ENCODE results near the gene ASTN1. TPM values are rescaled to one million over a fixed set of nuclear protein-coding genes. Genes with fewer than 3 reads are reported as not detected.

The ASTN1 gene
- total RNA-seq, 1 experiment from 2014 or later: 4.1 TPM

GRCh38 chr1:176841238-176841637 is 323.3 kb downstream of the ASTN1 start:
- DNase-seq (ENCODE audit: low read depth): no peak
- in situ Hi-C loops (cut with HindIII; ENCODE audit: low pct_unique_long_range_greater_than_20kb, low sequenced_read_pairs): no loop called here

DNA sequence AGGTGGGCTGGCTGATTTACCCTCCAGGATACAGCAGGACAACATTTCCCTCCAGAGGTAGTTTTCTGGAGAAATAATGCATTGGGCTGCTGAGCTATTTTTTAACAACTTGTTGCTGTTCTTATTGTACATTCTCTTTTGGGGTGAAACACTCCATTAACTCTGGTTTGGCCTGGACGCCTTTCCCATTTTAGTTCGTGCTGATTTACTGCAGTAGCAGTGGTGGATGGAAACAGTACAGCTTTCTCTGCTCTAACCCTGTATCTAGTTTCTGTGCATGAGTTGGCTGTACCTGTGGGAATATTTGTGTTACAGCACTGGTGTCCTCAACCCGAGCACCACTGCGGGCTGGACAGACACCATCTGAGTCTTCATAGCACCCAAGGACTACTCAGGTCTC is 325.3 kb downstream of the ASTN1 start:
- DNase-seq (ENCODE audit: low read depth): no peak
- in situ Hi-C loops (cut with HindIII; ENCODE audit: low pct_unique_long_range_greater_than_20kb, low sequenced_read_pairs): no loop called here

DNA sequence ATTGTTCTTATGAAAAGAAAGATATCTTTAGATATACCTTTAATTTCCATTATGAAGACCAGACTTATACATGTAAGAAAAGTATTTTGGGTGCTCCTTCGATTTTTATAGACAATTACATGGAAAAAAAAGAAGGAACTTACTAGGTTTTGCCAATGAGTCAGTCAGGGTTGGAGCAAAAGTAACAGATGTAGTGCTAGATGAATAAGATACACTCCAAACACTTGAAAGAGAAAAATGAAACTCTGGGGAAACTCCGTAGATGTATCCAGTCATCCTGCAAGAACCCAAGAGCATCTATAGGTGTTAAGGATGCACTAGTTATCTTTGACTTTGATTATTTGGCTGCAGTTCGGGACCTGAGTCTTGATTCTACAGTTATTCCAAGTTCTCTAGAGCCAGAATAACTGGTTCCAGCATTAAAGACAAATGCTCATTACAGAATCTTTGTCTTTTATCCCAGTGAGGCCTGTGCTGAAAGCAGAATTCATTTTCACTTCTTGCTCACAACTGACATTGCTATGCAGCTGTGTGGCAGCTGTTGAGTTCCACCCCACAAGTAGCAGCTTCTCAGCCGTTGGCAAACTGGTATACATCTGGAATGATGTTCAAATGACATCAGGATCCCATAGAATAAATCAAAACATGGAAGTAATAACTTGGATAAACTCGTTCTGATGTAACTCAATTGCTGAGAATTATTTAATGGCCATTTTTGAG is 326.1 kb downstream of the ASTN1 start:
- DNase-seq (ENCODE audit: low read depth): no peak
- in situ Hi-C loops (cut with HindIII; ENCODE audit: low pct_unique_long_range_greater_than_20kb, low sequenced_read_pairs): no loop called here

- in situ Hi-C loops (cut with HindIII; ENCODE audit: low pct_unique_long_range_greater_than_20kb, low sequenced_read_pairs): no loop called here
Measured at GRCh38 chr1:176837708-176838107, 326.8 kb downstream of the ASTN1 start.

DNA sequence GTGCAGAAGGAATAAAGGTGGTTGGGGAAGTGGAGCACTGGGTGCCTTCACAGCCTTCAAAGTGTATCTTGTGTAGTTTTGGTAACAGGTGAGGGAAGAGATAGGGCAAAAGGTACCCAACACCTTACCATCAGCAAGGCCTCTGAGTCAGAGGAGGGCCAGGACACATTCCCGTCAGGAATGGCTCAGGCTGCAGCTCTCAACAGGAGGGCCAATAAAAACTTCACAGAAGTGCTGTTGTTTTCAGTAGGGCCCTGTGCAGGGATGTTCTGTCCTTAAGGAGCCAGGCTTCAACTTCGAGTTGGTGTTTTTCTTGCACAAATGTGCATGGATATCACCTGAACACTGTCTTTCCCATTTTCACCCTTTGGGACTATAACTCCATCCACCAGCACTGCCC is 333.4 kb downstream of the ASTN1 start:
- DNase-seq (ENCODE audit: low read depth): no peak
- in situ Hi-C loops (cut with HindIII; ENCODE audit: low pct_unique_long_range_greater_than_20kb, low sequenced_read_pairs): no loop called here

More at GRCh38 chr1:176837708-176838107, 326.8 kb downstream of the ASTN1 start:
- no peak for DNase-seq (ENCODE audit: low read depth)

DNA sequence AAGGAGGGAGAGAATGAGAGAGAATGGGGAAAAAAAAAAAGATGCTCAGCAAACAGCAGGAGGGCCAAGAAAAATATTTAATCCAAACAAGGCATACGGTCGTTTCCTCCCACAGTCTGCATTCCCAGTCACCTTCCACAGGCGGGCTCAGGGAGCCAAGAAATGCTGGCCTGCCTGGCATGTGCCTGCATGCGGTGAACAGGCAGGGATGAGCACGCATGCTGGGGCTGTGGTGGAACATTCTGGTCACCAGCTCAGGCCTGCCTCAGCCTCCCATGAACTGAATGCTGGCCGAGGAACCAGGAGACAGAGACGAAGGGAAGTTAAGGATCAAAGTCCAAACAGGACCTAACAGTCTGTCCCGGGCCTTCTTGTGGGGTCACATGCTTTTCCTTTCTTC is 335.3 kb downstream of the ASTN1 start:
- in situ Hi-C loops (cut with HindIII; ENCODE audit: low pct_unique_long_range_greater_than_20kb, low sequenced_read_pairs): no loop called here
- DNase-seq (ENCODE audit: low read depth): no peak

GRCh38 chr1:176826265-176826664 is 338.2 kb downstream of the ASTN1 start:
- in situ Hi-C loops (cut with HindIII; ENCODE audit: low pct_unique_long_range_greater_than_20kb, low sequenced_read_pairs): no loop called here
- DNase-seq (ENCODE audit: low read depth): no peak

GRCh38 chr1:176820391-176821031 is 344.0 kb downstream of the ASTN1 start:
- no peak for DNase-seq (ENCODE audit: low read depth)
- in situ Hi-C loops (cut with HindIII; ENCODE audit: low pct_unique_long_range_greater_than_20kb, low sequenced_read_pairs): no loop called here

GRCh38 chr1:176816232-176816631 is 348.3 kb downstream of the ASTN1 start:
- DNase-seq (ENCODE audit: low read depth): no peak
- in situ Hi-C loops (cut with HindIII; ENCODE audit: low pct_unique_long_range_greater_than_20kb, low sequenced_read_pairs): no loop called here

DNA sequence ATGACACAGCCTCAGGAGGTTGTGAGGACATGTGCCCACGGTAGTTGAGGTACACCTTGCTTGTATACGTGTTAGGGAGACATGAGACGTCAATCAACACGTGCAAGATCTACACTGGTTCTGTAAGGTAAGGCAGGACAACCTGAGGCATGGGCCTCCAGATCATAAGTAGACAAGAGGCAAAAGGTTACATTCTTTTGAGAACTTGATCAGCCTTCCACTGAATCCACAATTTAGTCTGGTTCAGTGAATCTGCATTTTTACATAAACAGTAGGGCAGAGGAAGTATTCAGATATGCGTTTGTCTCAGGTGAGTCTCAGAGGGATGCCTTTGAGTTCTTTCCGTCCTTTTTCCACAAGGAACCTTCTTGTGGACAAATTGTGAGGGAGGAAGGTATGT is 348.9 kb downstream of the ASTN1 start:
- in situ Hi-C loops (cut with HindIII; ENCODE audit: low pct_unique_long_range_greater_than_20kb, low sequenced_read_pairs): no loop called here
- no peak for DNase-seq (ENCODE audit: low read depth)

DNA sequence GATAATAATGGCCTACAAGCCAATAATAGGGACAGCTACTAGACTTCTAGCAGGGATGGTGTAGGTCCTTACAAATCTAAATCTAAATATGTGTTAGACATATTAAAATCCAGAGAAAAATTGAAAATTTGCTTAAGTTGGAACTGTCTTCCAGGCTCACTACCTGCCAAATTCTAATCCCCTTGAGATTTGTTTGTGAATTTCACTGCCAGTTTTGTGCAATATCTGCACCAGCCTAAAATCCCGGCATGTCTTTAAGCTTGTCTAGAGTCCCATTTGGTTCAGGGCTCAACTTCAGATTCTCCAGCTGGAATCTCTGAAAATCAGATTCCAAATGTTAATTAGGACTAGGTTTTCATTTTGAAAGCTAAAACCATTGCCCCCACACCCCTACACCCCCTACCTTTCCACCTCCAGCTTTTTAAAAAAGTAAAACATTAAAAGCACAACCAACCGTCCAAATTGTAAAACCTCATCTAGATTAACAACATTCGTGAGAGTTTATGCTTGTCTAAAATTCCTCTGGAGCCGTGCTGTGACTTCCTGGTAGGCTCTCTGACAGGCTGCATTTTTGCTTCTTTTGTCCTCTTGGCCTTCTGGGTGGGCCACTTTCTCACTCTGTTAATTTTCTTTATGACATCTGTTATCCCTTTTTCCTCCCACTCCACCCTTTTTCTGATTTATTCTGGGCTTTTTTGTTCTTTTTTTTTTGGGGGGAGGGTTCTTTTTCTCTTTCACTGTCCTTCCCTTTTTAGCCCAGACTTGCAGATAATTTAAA is 352.8 kb downstream of the ASTN1 start:
- in situ Hi-C loops (cut with HindIII; ENCODE audit: low pct_unique_long_range_greater_than_20kb, low sequenced_read_pairs): no loop called here
- no peak for DNase-seq (ENCODE audit: low read depth)

DNA sequence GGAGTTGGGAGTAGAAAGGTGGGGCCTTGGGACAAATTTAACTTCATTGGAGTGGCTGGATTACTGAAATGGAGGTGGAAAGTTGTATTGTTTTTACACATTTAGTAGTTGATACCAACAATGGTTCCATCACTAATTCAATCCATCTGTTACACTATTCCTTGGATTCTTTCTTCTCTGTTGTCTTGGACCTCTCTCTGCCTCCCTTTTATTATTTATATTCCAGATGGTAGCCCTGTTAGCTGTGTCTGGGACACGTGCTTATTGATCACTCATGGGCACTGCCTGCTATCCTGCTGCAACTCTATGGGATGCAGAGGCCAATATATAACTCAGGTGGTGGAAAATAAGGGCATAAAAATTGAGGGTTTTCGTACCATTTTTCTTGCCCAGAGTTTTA is 355.2 kb downstream of the ASTN1 start:
- in situ Hi-C loops (cut with HindIII; ENCODE audit: low pct_unique_long_range_greater_than_20kb, low sequenced_read_pairs): no loop called here

More for the DNA sequence above, 355.2 kb downstream of the ASTN1 start:
- no peak for DNase-seq (ENCODE audit: low read depth)

Other genes with a start within 250 kb of the ASTN1 start
- gene BRINP2, start 6.2 kb upstream of the ASTN1 start, total RNA-seq (2014; rRNA removed; shearing (Covaris generic); ENCODE audit: low replicate concordance): 14.4 and 19.0 TPM in 2 replicates